Left ventricle myocardium inferior (tissue), 1 donor: ENCODE measurements around the gene UGT1A3. TPM values are rescaled to one million over a fixed set of nuclear protein-coding genes. Genes with fewer than 3 reads are reported as not detected.

ENCODE experiments used
- DNase-seq: peaks from one replicate; pipeline ENCODE4 v3.0.0-alpha.2; 2020
- H3K27ac ChIP-seq: fragments of 200-600 bp; replicated peaks from 2 replicates; pipeline ENCODE4 v1.8.0; 2021
- H3K27me3 ChIP-seq: fragments of 200-600 bp; 2 replicates; pipeline ENCODE4 v1.8.0; 2021; ENCODE audit warnings: low read depth
- H3K36me3 ChIP-seq: fragments of 200-600 bp; 2 replicates; pipeline ENCODE4 v1.8.0; 2021
- H3K4me1 ChIP-seq: fragments of 200-600 bp; 2 replicates; pipeline ENCODE4 v1.8.0; 2021
- H3K4me3 ChIP-seq: fragments of 200-600 bp; 2 replicates; pipeline ENCODE4 v1.8.0; 2021; ENCODE audit warnings: mild to moderate bottlenecking, moderate library complexity
- H3K9me3 ChIP-seq: fragments of 200-600 bp; replicated peaks from 2 replicates; pipeline ENCODE4 v1.8.0; 2021
- CTCF ChIP-seq: fragments of 200-600 bp; IDR thresholded peaks from 2 replicates; pipeline ENCODE4 v1.8.0; 2021; ENCODE audit warnings: antibody characterized with exemption, mild to moderate bottlenecking, borderline replicate concordance
- intact Hi-C: fragments of 100-400 bp; cut with micrococcal nuclease; formaldehyde crosslinking; loops from one replicate; pipeline ENCODE4 v1.11.0; 2022
- total RNA-seq: library from RNA; stranded (reverse); fragmentation: NEBNext Ultra II Directional; extraction: Animal tissue kit (Norgen Biotek cat#: 25700); gene quantifications from one replicate; pipeline ENCODE4 v1.2.1, GENCODE V29; 2021
- donor health status: DM: no; HTN: yes; CAD: no; lungs with severe emphysema.

UGT1A3 gene
- total RNA-seq, 1 donor from 2014 or later = not detected

GRCh38 chr2:233803994-233804393 is 75.2 kb downstream of the UGT1A3 start:
- Histone ChIP-seq H3K27ac (no peak overlapping the region), H3K4me1 (no peaks in the 10 kb centered on the region), H3K36me3 (no peaks in the 10 kb centered on the region), H3K4me3 (no peak overlapping the region), H3K27me3 (peaks cover 59% of the 10 kb centered on the region), H3K9me3 (no peaks in the 10 kb centered on the region)
- intact Hi-C loops = no loop called here
- no peak for DNase-seq
- no peak for TF ChIP-seq CTCF

GRCh38 chr2:233807215-233807865 is 78.5 kb downstream of the UGT1A3 start:
- DNase-seq = no peak
- Histone ChIP-seq H3K27me3 (peaks cover 77% of the 10 kb centered on the region), H3K27ac (no peak overlapping the region), H3K9me3 (no peaks in the 10 kb centered on the region), H3K4me1 (no peaks in the 10 kb centered on the region), H3K4me3 (no peak overlapping the region), H3K36me3 (no peaks in the 10 kb centered on the region)
- intact Hi-C loops = no loop called here
- TF ChIP-seq CTCF = no peak

GRCh38 chr2:233807966-233808935 is 79.4 kb downstream of the UGT1A3 start:
- Histone ChIP-seq H3K4me1 (no peaks in the 10 kb centered on the region), H3K27me3 (peaks cover 69% of the 10 kb centered on the region), H3K27ac (no peak overlapping the region), H3K9me3 (no peaks in the 10 kb centered on the region), H3K4me3 (no peak overlapping the region), H3K36me3 (no peaks in the 10 kb centered on the region)
- DNase-seq = no peak
- intact Hi-C loops = no loop called here
- no peak for TF ChIP-seq CTCF

GRCh38 chr2:233810385-233810784 is 81.5 kb downstream of the UGT1A3 start:
- Histone ChIP-seq H3K27me3 (peaks cover 51% of the 10 kb centered on the region), H3K27ac (no peak overlapping the region), H3K4me3 (no peak overlapping the region), H3K9me3 (peaks cover 3% of the 10 kb centered on the region), H3K4me1 (no peaks in the 10 kb centered on the region), H3K36me3 (no peaks in the 10 kb centered on the region)
- intact Hi-C loops = no loop called here
- TF ChIP-seq CTCF = no peak
- DNase-seq = no peak

GRCh38 chr2:233811087-233811486 is 82.2 kb downstream of the UGT1A3 start:
- no peaks in the 10 kb centered on the region for H3K4me1 ChIP-seq
- intact Hi-C loops = no loop called here

More at GRCh38 chr2:233811087-233811486, 82.2 kb downstream of the UGT1A3 start:
- H3K9me3 ChIP-seq = peaks cover 6% of the 10 kb centered on the region
- no peak for TF ChIP-seq CTCF
- peaks cover 51% of the 10 kb centered on the region for H3K27me3 ChIP-seq
- no peaks in the 10 kb centered on the region for H3K36me3 ChIP-seq
- H3K4me3 ChIP-seq = no peak overlapping the region
- H3K27ac ChIP-seq = no peak overlapping the region
- no peak for DNase-seq
